Ishikawa (cell line): ENCODE results near the gene IGDCC3.

Experiments used
- CEBPB ChIP-seq: IDR thresholded peaks from 2 replicates; pipeline ENCODE4 v1.6.1; 2012
- CREB1 ChIP-seq: IDR thresholded peaks from 2 replicates; pipeline ENCODE4 v1.6.1; 2012; ENCODE audit warnings: low read depth
- EGR1 ChIP-seq: IDR thresholded peaks from 2 replicates; pipeline ENCODE4 v1.6.1; 2012
- EP300 ChIP-seq: IDR thresholded peaks from 2 replicates; pipeline ENCODE4 v1.6.1; 2012; ENCODE audit warnings: borderline replicate concordance
- FOXM1 ChIP-seq: IDR thresholded peaks from 2 replicates; pipeline ENCODE4 v1.6.1; 2012; ENCODE audit warnings: low read depth, borderline replicate concordance
- MAX ChIP-seq: IDR thresholded peaks from 2 replicates; pipeline ENCODE4 v1.6.1; 2012
- NFIC ChIP-seq: IDR thresholded peaks from 2 replicates; pipeline ENCODE4 v1.6.1; 2012
- RAD21 ChIP-seq: IDR thresholded peaks from 2 replicates; pipeline ENCODE4 v1.6.1; 2012; ENCODE audit warnings: low read depth
- REST ChIP-seq: IDR thresholded peaks from 2 replicates; pipeline ENCODE4 v1.6.1; 2012; ENCODE audit warnings: low read depth, mild to moderate bottlenecking
- TAF1 ChIP-seq: IDR thresholded peaks from 2 replicates; pipeline ENCODE4 v1.6.1; 2012; ENCODE audit warnings: low read depth, mild to moderate bottlenecking
- TCF12 ChIP-seq: IDR thresholded peaks from 2 replicates; pipeline ENCODE4 v1.6.1; 2012; ENCODE audit warnings: low read depth
- TEAD4 ChIP-seq: IDR thresholded peaks from 2 replicates; pipeline ENCODE4 v1.6.1; 2012
- USF1 ChIP-seq: IDR thresholded peaks from 2 replicates; pipeline ENCODE4 v1.6.1; 2012
- YY1 ChIP-seq: IDR thresholded peaks from 2 replicates; pipeline ENCODE4 v1.6.1; 2012; ENCODE audit warnings: low read depth

- TF ChIP-seq REST = no peak
- TF ChIP-seq EP300 = peak; percentile 36; the same call in 1 of the 2 replicates
- no peak for TF ChIP-seq MAX
- TF ChIP-seq CREB1 = no peak
- TF ChIP-seq CEBPB = no peak
- no peak for TF ChIP-seq FOXM1
- no peak for TF ChIP-seq YY1
- TF ChIP-seq RAD21 = no peak
- TF ChIP-seq TAF1 = no peak
- TF ChIP-seq EGR1 = no peak
- peak; percentile 84 for TF ChIP-seq TEAD4
- no peak for TF ChIP-seq NFIC
- TF ChIP-seq TCF12 = 0 out of 2 replicates have a peak, but pooled peaks have one; percentile 62
- TF ChIP-seq USF1 = no peak
These were observed 12.6 kb downstream of the IGDCC3 start for GRCh38 chr15:65365229-65365628.
